Urinary bladder (tissue), 4 donors: ENCODE measurements around the gene DHRS4. TPM values are rescaled to one million over a fixed set of nuclear protein-coding genes. Genes with fewer than 3 reads are reported as not detected.
"Not testable (repeated sequence)": the region's sequence is repeated elsewhere in the genome, so short reads cannot be mapped to it uniquely, and the experiment has no call there.

Experiments used
- DNase-seq: peaks from one replicate; pipeline ENCODE4 v3.0.0-alpha.2; 2015; ENCODE audit errors: extremely low spot score
- H3K27ac ChIP-seq: one replicate; pipeline ENCODE4 v1.5.1; 2013; ENCODE audit warnings: low read depth, mild to moderate bottlenecking, moderate library complexity
- H3K36me3 ChIP-seq: one replicate; pipeline ENCODE4 v1.6.1; 2013; ENCODE audit warnings: mild to moderate bottlenecking, moderate library complexity; ENCODE audit not compliant: insufficient read depth
- H3K4me1 ChIP-seq: one replicate; pipeline ENCODE4 v1.6.1; 2013; ENCODE audit warnings: mild to moderate bottlenecking, moderate library complexity; ENCODE audit not compliant: insufficient read depth
- H3K4me3 ChIP-seq: one replicate; pipeline ENCODE4 v1.5.1; 2013; ENCODE audit warnings: low read depth, low read length
- WGBS: extraction: QIAGEN DNeasy Blood & Tissue Kit; methylation state at CpG from one replicate; pipeline ENCODE4 v1.1.7; 2013; 5-methylcytosine and 5-hydroxymethylcytosine counted together
- polyA plus RNA-seq: library from polyadenylated mRNA; stranded (reverse); fragments of 200-250 nt; gene quantifications from one replicate; pipeline ENCODE4 v1.2.3, GENCODE V29; 2013
- total RNA-seq: library from RNA; depleted of rRNA; stranded (reverse); fragments of >200 nt; gene quantifications from one replicate; pipeline ENCODE4 v1.2.3, GENCODE V29; 2014
- donor health status: healthy with polysubstance abuse.
- donor health status: healthy.

The DHRS4 gene
- total and polyA plus RNA-seq, 2 donors, result 25.9 to 53.1 TPM

DNA sequence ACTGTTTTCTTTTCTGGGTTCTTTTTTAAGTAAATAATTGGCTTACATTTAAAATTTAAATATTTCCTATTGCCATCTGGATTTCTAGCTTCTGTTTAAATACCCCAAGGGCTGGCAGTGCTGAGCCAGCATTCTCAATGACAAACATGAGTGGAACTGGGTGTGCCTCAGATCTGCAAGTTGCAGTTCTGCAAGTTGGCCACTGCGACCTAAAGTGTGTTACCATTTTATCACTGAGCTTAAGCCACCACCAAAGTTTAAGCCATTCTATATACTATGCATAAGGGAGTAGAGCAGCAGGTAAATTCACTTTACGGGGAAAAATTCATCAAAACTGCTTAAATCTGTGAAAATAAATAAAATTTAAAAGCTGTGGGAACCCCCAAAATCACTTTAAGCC, 23.6 kb downstream of the DHRS4 start:
- WGBS, result 79% methylated on average over 2 of the region's 2 CpGs
- not testable (repeated sequence) for H3K36me3 ChIP-seq, H3K4me1 ChIP-seq, H3K27ac ChIP-seq, H3K4me3 ChIP-seq, DNase-seq

- H3K27ac ChIP-seq, H3K4me1 ChIP-seq, H3K4me3 ChIP-seq, DNase-seq, H3K36me3 ChIP-seq: not testable (repeated sequence)
- WGBS, result 89% methylated on average over 10 of the region's 10 CpGs
Measured at GRCh38 chr14:23981951-23982813, 28.6 kb downstream of the DHRS4 start.

DNA sequence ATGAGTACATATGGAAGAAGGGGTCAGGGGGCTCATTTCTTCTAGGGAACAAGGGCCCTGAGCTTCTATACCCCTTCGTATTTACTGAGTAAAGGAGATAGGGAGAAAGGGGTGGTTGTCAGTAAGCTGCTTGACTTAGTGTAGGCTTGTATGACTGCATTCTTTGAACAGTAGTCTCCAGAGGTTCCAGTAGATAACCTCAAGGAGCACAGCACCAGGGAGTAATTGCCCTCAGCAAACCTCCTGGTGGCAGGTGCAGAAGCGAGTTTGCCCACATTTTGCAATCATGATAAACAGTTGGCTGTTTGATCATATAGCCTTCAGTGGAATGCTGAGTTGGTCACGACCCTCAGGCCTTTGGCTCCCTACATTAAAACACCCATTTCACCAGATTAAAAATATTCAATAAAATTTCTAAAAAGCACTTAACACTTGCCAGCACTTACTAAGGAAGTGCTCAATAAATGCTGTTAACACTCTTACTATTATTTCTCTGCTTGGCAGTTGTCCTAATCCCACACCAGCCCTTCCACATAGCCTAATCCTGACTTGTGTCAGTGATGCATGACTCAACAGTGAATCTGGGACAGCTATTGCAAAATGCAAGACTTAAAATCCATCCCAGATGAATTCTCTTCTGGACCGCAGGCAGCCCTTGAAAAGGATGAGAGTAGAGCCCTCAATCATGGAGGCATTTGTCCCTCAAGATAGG, 31.5 kb downstream of the DHRS4 start:
- DNase-seq, result no peak
- H3K36me3 ChIP-seq, result no peaks in the 10 kb centered on the region
- peak overlapping the region; percentile 45 for H3K27ac ChIP-seq
- peaks cover 2% of the 10 kb centered on the region for H3K4me1 ChIP-seq
- H3K4me3 ChIP-seq, result no peak overlapping the region
- 54% methylated on average over 4 of the region's 4 CpGs for WGBS

- peak overlapping the region; percentile 54 for H3K27ac ChIP-seq
- WGBS, result 73% methylated on average over 6 of the region's 6 CpGs
Measured at GRCh38 chr14:23988223-23988606, 34.6 kb downstream of the DHRS4 start.

GRCh38 chr14:23988607-23989363, 35.2 kb downstream of the DHRS4 start, which contains the start of gene DHRS4L2:
DHRS4L2 (plus strand) TSS chr14:23988929; CDS start chr14:23988948, 19 bp downstream.
- not testable (repeated sequence) for H3K4me1 ChIP-seq, H3K36me3 ChIP-seq, H3K4me3 ChIP-seq
- peak within 1 kb of the TSS; percentile 69 for H3K27ac ChIP-seq
- 10% methylated on average over 40 of the region's 40 CpGs for WGBS
- DNase-seq, result peak; percentile 53

More at GRCh38 chr14:23988223-23988606, 34.6 kb downstream of the DHRS4 start:
- not testable (repeated sequence) for H3K4me1 ChIP-seq, H3K36me3 ChIP-seq, DNase-seq, H3K4me3 ChIP-seq

DNA sequence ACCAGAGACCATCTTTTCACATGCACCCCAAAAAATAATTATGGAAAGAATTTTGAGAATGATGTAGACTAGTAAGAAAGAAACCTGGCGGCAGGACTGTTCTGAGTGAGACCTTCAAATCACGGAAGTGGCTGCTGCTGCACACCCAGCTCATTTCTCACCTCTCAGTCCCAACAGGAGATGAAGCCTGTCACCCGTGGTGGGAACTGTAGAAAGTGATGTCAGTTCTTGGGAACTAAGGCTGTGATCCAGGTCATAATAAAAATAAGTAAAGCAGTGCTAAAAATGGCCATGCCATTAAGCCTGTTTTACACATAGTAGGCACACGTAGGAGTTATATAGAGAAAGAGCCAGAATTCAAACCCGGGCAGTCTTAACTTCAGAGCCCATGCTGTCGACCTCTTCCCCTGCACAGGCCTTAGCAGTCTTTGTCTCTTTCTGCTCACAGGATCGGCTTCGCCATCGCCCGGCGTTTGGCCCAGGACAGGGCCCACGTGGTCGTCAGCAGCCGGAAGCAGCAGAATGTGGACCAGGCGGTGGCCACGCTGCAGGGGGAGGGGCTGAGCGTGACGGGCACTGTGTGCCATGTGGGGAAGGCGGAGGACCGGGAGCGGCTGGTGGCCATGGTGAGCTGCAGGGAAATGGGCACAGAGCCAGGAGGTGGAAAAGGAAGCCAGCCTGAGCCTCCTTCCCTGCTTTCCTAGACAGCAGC, 36.3 kb downstream of the DHRS4 start:
- 75% methylated on average over 21 of the region's 21 CpGs for WGBS
- not testable (repeated sequence) for H3K4me3 ChIP-seq, H3K36me3 ChIP-seq, H3K4me1 ChIP-seq, H3K27ac ChIP-seq, DNase-seq

DNA sequence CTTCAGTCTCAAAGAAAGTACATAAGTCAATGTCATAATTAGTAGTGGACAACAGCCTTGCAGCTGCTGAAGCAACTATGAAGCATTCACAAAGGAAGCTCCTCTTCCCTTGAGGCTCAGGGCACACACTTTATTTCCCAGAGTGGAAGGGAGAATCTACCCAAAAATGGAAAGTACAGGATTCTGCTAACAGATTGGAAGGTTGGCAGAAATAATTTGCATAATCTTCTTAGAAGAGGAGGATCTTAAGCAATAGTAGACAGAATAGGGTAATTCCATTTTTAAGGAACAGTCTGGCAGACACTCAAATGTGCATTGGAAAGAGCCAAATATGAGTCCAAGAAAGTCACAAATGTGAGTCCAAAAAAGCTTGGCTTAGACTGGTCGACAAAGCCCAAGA, 37.4 kb downstream of the DHRS4 start:
- H3K4me1 ChIP-seq, H3K4me3 ChIP-seq, H3K27ac ChIP-seq, DNase-seq, H3K36me3 ChIP-seq: not testable (repeated sequence)
- WGBS, result 69% methylated on average over 1 of the region's 1 CpG

DNA sequence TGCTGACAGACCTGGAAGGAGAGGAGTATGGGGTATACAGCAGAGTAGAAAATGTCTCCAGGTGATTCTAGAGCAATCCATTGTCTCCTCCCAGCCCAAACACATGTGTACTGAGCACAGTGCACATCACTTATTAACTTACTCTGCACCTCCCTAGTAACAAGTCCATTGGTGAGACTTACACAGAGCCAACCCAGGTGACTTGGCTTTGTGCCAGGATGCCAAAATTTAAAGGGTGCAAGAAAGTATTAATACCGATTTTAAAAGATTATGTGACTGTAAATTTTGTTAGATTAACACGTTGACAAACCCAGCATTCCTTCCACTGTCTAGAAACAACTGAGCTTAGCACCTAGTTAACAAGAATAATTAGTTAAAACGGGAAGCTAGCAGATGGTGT, 39.5 kb downstream of the DHRS4 start:
- H3K4me3 ChIP-seq, H3K27ac ChIP-seq, H3K36me3 ChIP-seq, DNase-seq, H3K4me1 ChIP-seq: not testable (repeated sequence)
- 69% methylated on average over 3 of the region's 3 CpGs for WGBS

DNA sequence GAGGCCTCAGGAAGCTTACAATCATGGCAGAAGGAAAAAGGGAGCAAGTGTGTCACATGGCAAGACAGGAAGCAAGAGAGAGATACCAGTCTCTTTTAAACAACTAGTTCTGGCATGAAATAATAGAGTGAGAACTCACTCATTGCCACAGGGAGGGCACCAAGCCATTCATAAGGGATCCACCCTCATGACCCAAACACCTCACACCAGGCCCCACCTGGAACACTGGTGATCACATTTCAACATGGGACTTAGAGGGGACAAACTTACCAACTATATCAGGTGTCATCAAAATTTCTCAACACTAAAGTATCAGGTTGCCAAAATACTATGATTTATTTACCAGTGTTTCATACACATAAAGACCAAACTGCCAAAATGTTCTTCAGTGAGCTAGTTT, 42.4 kb downstream of the DHRS4 start:
- not testable (repeated sequence) for H3K27ac ChIP-seq, H3K4me3 ChIP-seq, H3K4me1 ChIP-seq, DNase-seq, H3K36me3 ChIP-seq

DNA sequence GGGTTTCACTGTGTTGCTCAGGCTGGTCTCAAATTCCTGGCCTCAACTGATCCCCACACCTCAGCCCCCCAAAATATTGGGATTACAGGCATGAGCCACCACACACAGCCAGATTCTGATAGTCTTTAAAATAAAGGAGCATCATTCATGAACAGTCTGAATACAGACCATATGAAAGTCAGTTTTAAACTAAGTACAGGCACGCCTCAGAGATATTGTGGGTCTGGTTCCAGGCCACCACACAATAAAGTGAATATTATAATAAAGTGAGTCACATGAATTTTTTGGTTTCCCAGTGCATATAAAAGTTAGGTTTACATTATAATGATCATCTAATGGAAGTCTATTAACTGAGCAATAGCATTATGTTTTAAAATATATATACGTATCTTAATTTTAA, 43.3 kb downstream of the DHRS4 start:
- not testable (repeated sequence) for H3K4me1 ChIP-seq, H3K27ac ChIP-seq, H3K4me3 ChIP-seq, DNase-seq, H3K36me3 ChIP-seq
- 86% methylated on average over 1 of the region's 2 CpGs for WGBS

GRCh38 chr14:23999640-24000039, 46.1 kb downstream of the DHRS4 start:
- H3K27ac ChIP-seq, result not testable (repeated sequence)

DNA sequence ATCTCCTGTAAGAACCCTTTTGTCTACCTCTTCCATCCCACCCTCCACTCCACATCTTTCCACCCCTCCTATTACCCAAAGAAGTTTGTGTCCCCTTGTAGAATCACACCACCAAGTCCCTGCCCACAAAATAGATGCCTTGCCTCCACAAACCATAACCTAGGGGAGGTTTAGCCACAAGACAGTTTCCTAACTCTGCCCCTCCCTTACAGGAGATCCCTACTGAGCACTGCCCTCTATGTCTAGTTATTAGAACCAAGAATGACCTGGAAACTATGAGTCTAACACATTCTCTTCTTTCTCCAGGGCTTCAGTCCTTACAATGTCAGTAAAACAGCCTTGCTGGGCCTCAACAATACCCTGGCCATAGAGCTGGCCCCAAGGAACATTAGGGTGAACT, 47.5 kb downstream of the DHRS4 start:
- not testable (repeated sequence) for DNase-seq, H3K4me3 ChIP-seq, H3K27ac ChIP-seq

More at GRCh38 chr14:23999640-24000039, 46.1 kb downstream of the DHRS4 start:
- not testable (repeated sequence) for H3K4me1 ChIP-seq, H3K4me3 ChIP-seq, H3K36me3 ChIP-seq, DNase-seq
- WGBS, result 100% methylated on average over 1 of the region's 5 CpGs

GRCh38 chr14:24001679-24002078, 48.1 kb downstream of the DHRS4 start:
- not testable (repeated sequence) for H3K4me3 ChIP-seq, H3K27ac ChIP-seq, H3K4me1 ChIP-seq, DNase-seq, H3K36me3 ChIP-seq
- no CpG with 5 or more reads among the region's 2 CpGs for WGBS

More for the DNA sequence above, 47.5 kb downstream of the DHRS4 start:
- not testable (repeated sequence) for H3K4me1 ChIP-seq, H3K36me3 ChIP-seq
